HG03520 (cell line): ENCODE data around the gene KCNMA1.
"Not testable (repeated sequence)": the region's sequence is repeated elsewhere in the genome, so short reads cannot be mapped to it uniquely, and the experiment has no call there.

Experiments used
- ATAC-seq: cut with Tn5 transposase; IDR thresholded peaks from one replicate; pipeline ENCODE4 v1.9.1; 2021; ENCODE audit warnings: mild to moderate bottlenecking, moderate library complexity; ENCODE audit not compliant: unreplicated experiment

The KCNMA1 gene

DNA sequence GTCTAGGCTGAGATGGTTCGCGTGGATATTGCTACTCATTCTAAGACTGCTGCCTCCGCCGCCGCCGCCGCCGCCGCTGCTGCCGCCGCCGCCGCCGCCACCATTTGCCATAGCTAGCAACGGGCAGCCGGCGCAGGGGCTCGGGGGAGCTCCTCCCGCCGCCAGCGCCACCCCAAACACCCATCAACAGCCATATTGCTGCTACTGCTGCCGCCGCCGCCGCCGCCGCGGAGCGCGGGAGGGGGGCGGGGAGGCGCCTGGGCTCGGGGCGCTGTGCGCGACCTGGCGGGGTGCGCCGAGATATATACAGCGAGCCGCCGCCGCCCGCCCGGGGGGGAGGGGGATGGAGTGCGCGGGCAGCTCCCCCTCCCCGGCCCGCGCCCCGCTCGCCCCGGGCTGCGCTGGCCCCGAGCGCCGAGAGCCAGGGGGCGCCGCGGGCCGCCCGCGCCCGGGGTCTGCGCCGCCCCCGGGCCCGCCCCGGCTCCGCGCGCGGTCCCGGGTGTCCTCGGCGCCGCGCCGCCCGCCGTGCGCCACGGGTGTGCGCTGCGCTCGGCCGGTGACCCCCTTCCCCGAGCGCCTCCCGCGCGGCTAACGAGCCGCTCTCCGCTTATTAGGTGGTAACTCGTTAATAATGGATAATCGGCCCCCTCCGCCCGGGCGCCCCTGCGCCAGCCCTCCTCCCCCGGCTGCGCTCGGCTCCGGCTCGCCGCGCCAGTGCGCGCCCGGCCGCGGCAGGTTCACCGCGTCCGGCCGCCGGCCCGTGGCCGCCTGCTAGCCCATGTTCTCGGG, at the start of gene KCNMA1:
KCNMA1 (minus strand) TSS at position 277 of the 789 bp plus-strand sequence.
- ATAC-seq, result peak; percentile 24

DNA sequence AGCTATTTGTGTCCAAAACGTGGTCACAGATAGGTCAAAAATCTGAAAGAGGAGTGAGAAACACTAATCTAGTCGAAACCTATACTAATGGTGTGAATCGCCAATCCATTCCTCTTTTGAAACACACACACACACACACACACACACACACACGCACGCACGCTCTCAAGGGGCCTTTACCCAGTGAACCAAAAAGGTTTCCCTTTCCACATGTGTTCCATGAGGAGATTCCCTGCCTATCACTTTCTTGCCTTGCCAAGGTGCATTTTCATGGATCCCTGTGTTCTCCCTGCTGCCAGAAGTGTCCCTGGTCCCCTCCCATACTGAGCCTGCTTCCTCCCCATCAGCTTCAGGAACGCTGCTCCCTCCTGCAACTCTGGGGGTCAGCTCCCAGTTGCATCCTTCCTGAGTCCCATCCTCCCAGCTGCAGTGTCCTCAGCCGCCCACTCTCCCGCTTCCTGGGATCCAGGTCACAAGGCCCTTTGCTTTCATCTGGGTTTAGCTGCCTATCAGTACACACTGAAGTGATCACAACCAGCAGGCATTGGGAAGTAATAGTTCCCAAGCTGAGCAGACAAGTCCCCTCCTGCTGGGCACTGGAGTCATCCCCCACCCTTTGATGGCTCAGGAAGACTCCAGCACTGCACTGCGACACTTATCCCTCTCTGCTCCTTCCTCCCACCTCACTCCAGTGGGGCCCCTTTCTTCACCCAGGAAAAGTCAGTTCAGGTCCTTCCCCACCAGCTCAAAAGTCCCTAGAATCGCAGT, 49.2 kb upstream of the KCNMA1 start:
- no peak for ATAC-seq

- no peak for ATAC-seq
These were observed 48.5 kb upstream of the KCNMA1 start for GRCh38 chr10:77686096-77686495.

- no peak for ATAC-seq
These were observed 47.8 kb upstream of the KCNMA1 start for GRCh38 chr10:77685432-77685831.

DNA sequence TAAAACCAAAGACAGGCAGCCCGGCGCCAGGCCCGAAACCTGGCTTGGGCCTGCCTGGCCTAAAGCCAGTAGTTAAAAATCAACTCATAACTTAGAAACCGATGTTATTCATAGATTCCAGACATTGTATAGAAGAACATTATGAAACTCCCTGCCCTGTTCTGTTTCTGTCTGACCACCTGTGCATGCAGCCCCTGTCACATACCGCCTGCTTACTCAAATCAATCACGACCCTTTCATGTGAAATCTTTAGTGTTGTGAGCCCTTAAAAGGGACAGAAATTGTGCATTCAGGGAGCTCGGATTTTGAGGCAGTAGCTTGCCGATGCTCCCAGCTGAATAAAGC, 45.5 kb upstream of the KCNMA1 start:
- ATAC-seq, result not testable (repeated sequence)

- no peak for ATAC-seq
These were observed 44.9 kb upstream of the KCNMA1 start for GRCh38 chr10:77682393-77683087.

- no peak for ATAC-seq
These were observed 44.2 kb upstream of the KCNMA1 start for GRCh38 chr10:77681839-77682238.

GRCh38 chr10:77680811-77681210, 43.2 kb upstream of the KCNMA1 start:
- no peak for ATAC-seq

GRCh38 chr10:77680065-77680464, 42.5 kb upstream of the KCNMA1 start:
- no peak for ATAC-seq

GRCh38 chr10:77679217-77679616, 41.6 kb upstream of the KCNMA1 start:
- no peak for ATAC-seq

DNA sequence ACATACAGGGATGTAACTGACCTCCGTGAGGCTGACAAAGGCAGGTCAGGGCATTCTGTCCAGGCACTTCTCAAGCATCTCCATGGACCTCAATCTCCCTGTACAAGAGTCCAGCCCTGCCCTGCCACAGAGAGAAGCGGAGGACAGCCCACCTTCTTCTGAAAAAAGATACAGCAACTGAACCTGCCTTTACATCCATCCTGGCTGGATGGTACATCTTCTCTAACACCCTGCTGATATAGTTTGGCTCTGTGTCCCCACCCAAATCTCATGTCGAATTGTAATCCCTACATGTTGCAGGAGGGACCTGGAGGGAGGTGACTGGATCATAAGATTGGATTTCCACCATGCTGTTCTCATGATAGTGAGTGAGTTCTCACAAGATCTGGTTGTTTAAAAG, 40.5 kb upstream of the KCNMA1 start:
- no peak for ATAC-seq

DNA sequence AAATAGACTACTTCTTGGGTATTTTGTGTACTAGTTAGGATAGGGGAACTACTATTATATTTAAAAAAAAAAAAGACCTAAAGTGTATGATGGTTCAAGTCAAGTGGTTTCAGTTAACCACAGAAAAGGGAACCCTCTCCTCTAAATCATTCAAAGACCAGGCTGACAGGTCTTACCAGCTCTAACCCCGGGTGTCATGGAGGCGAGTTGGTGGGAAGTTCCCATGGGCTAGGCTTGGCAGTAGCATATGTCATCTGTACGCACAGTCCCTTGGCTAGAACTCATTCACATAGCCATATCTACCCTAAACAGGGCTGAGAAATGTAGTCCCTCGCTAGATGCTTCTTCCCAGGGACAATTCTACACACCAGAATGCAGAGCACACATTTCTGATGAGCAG, 37.7 kb upstream of the KCNMA1 start:
- no peak for ATAC-seq

DNA sequence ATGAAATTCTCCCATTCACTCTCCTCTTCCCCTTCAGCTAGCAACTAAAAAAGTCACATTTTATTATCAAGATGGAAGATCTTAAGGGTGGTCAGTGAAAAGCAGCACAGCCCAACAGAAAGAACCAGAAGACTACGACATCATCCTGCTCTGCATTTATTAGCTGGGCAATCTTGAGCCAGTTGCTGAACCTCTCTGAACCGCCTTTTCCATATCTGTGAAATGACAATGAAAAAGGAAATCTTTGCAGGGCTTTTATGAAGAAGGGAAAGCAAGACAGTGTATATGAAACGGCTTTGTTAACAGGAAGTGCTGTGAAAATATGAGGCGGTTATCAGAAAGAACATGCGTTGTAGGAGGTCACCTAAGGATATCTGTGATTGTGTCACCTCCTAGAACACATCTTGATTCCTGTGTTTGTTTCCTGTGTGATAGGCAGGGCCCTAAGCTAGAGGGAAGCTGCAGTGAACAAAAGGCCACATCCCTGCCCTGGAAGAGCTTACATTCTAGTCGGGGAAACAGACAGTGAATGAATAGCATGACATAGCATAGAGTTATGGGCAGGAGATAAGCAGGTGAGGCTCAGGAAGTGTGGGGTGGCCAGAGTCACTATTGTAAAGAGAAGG, 36.0 kb upstream of the KCNMA1 start:
- no peak for ATAC-seq

- ATAC-seq, result no peak
These were observed 35.5 kb upstream of the KCNMA1 start for GRCh38 chr10:77673101-77673500.

DNA sequence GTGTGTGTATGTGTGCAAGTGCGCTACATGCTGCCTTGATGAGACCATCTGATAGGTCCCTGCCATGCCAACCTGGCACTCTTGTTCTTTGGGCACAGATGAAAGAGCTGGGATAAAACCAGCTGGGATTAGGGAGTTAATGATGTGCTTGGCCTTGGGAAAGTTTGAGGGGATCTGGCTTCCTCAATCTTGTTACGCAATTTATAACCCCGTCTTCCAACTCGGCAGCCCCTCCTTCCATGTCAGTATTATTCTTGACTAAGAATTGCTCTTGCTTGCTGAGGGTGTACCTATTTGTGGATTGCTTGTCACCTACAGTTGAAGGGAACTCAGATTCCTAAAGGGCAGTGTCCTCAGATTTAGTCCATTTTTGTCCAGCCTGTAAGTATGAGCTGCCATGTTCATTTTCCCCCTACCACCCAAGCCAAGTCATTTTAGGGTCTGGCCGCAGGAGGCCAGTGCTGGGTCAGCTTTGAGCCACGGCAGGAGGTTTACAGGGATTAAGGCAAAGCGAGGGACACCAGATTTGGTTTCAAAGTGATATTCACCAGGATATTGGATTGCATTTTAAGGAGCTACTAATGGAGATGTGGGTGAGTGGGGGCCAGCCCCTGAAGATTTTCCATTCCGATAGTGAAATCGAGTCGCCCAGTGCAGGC, 34.1 kb upstream of the KCNMA1 start:
- ATAC-seq, result no peak

GRCh38 chr10:77670817-77671443, 33.3 kb upstream of the KCNMA1 start:
- no peak for ATAC-seq

GRCh38 chr10:77669892-77670291, 32.3 kb upstream of the KCNMA1 start:
- no peak for ATAC-seq

DNA sequence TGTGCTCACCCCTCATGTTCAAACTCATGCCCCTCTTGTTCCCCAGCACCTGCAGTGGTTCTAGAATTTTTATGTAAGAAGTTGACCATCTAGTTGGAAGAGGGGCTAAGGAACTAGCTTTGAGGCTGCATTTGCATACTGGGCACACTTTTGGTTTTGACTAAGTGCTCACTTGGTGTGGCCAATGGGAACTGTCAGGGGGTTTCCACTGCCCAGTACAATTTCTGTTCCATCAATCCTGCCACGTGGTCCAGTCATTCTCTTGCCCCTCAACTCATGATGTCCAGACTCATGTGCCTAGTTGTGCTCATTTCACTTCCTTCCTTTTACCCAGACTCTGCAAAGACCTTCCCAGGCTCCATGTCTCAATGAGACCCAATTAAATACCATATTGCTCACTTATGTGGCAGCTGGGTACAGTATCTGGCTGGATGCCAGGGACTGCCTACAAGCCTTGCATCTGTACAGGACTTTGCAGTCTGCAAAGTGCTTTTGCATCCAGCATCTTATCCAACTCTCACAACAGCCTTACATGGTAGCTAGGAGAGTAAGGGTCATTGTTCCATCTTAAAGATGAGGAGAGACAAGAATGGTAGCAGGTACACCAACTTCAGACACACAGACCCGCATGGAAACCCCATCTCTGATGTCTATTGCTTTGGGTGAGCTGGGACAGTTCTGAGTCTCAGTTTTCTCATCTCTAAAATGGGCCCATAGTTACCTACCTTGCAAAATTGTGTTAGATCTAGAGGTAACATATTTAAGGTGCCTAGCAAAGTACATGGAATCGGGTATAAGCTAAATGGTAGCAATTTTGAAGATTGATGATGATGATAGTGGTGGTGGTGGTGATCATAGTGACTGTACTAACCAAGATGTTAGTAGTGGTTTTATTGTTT, 30.1 kb upstream of the KCNMA1 start:
- ATAC-seq, result no peak

GRCh38 chr10:77666821-77667220, 29.2 kb upstream of the KCNMA1 start:
- no peak for ATAC-seq
